Neural progenitor cell (in vitro differentiated cells): ENCODE results near the gene STUB1. TPM values are rescaled to one million over a fixed set of nuclear protein-coding genes. Genes with fewer than 3 reads are reported as not detected.

Experiments used
- DNase-seq: peaks from one replicate; pipeline ENCODE4 v3.0.0-alpha.2; 2016; ENCODE audit warnings: low spot score
- H2AFZ ChIP-seq: fragments of 200-600 bp; sonication (generic); replicated peaks from 2 replicates; pipeline ENCODE4 v1.6.1; 2016; ENCODE audit warnings: antibody characterized with exemption
- H3F3A ChIP-seq: fragments of 200-600 bp; sonication (generic); 2 replicates; pipeline ENCODE4 v1.6.1; 2016; ENCODE audit warnings: antibody characterized with exemption, low read depth
- H3K27ac ChIP-seq: fragments of 200-600 bp; sonication (generic); 2 replicates; pipeline ENCODE4 v1.5.1; 2016; ENCODE audit warnings: mild to moderate bottlenecking
- H3K27me3 ChIP-seq: fragments of 200-600 bp; sonication (generic); 2 replicates; pipeline ENCODE4 v1.6.1; 2016; ENCODE audit warnings: mild to moderate bottlenecking, moderate library complexity
- H3K36me3 ChIP-seq: fragments of 200-600 bp; sonication (generic); 2 replicates; pipeline ENCODE4 v1.5.1; 2016
- H3K4me1 ChIP-seq: fragments of 200-600 bp; sonication (generic); 2 replicates; pipeline ENCODE4 v1.6.1; 2016; ENCODE audit warnings: mixed run types
- H3K4me2 ChIP-seq: fragments of 200-600 bp; sonication (generic); 2 replicates; pipeline ENCODE4 v1.6.1; 2016
- H3K4me3 ChIP-seq: fragments of 200-600 bp; sonication (generic); 2 replicates; pipeline ENCODE4 v1.5.1; 2016
- H3K79me2 ChIP-seq: fragments of 200-600 bp; sonication (generic); 2 replicates; pipeline ENCODE4 v1.6.1; 2016; ENCODE audit warnings: low read depth
- H3K9ac ChIP-seq: fragments of 200-600 bp; sonication (generic); 2 replicates; pipeline ENCODE4 v1.6.1; 2016
- H3K9me3 ChIP-seq: fragments of 200-600 bp; sonication (generic); 2 replicates; pipeline ENCODE4 v1.5.1; 2016; ENCODE audit warnings: low read depth
- H4K20me1 ChIP-seq: fragments of 200-600 bp; sonication (generic); 2 replicates; pipeline ENCODE4 v1.6.1; 2016; ENCODE audit warnings: low read depth
- H3K27ac Mint-ChIP-seq: 3 replicates; pipeline ENCODE4 v1.8.0; 2021; ENCODE audit warnings: mixed read lengths
- H3K27me3 Mint-ChIP-seq: 2 replicates; pipeline ENCODE4 v1.8.0; 2022; ENCODE audit warnings: low read depth, mild to moderate bottlenecking, inconsistent platforms, moderate library complexity, mixed read lengths; ENCODE audit not compliant: insufficient read depth
- H3K36me3 Mint-ChIP-seq: 3 replicates; pipeline ENCODE4 v1.8.0; 2021; ENCODE audit warnings: mixed read lengths
- H3K4me1 Mint-ChIP-seq: 3 replicates; pipeline ENCODE4 v1.8.0; 2021; ENCODE audit warnings: mixed read lengths
- H3K4me3 Mint-ChIP-seq: 3 replicates; pipeline ENCODE4 v1.8.0; 2021; ENCODE audit warnings: mild to moderate bottlenecking, moderate library complexity, mixed read lengths
- H3K9me3 Mint-ChIP-seq: 3 replicates; pipeline ENCODE4 v1.8.0; 2020; ENCODE audit warnings: mixed read lengths
- CTCF ChIP-seq: fragments of 200-600 bp; sonication (generic); IDR thresholded peaks from 2 replicates; pipeline ENCODE4 v1.5.1; 2017; ENCODE audit warnings: antibody characterized with exemption, mild to moderate bottlenecking
- EZH2 ChIP-seq: fragments of 200-600 bp; sonication (generic); IDR thresholded peaks from 2 replicates; pipeline ENCODE4 v1.6.1; 2017; ENCODE audit warnings: antibody characterized with exemption, mild to moderate bottlenecking, moderate library complexity
- EZH2phosphoT487 ChIP-seq: fragments of 200-600 bp; sonication (generic); IDR thresholded peaks from 2 replicates; pipeline ENCODE4 v1.6.1; 2017; ENCODE audit warnings: antibody characterized with exemption
- total RNA-seq: library from RNA; depleted of rRNA; stranded (reverse); fragments of >200 nt; gene quantifications from 2 replicates; pipeline ENCODE4 v1.2.3, GENCODE V29; 2015; ENCODE audit warnings: low replicate concordance

Gene STUB1
- total RNA-seq, 1 donor from 2014 or later, result 27.0 TPM

DNA sequence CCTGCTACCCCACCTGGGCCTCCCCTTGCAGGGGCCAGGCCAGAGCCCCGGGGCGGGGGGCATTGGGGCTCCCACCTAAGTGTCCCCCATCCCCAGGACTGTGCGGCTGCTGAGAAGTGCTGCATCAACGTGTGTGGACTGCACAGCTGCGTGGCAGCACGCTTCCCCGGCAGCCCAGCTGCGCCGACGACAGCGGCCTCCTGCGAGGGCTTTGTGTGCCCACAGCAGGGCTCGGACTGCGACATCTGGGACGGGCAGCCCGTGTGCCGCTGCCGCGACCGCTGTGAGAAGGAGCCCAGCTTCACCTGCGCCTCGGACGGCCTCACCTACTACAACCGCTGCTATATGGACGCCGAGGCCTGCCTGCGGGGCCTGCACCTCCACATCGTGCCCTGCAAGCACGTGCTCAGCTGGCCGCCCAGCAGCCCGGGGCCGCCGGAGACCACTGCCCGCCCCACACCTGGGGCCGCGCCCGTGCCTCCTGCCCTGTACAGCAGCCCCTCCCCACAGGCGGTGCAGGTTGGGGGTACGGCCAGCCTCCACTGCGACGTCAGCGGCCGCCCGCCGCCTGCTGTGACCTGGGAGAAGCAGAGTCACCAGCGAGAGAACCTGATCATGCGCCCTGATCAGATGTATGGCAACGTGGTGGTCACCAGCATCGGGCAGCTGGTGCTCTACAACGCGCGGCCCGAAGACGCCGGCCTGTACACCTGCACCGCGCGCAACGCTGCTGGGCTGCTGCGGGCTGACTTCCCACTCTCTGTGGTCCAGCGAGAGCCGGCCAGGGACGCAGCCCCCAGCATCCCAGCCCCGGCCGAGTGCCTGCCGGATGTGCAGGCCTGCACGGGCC is 47.5 kb upstream of the STUB1 start:
- no peak for DNase-seq
- peaks cover 12% of the 10 kb centered on the region for H3K79me2 ChIP-seq
- H3K4me1 ChIP-seq, result peaks cover 30% of the 10 kb centered on the region
- Mint-ChIP-seq H3K27ac (no peak overlapping the region), H3K36me3 (peaks cover 3% of the 10 kb centered on the region), H3K9me3 (peaks cover 3% of the 10 kb centered on the region), H3K4me1 (peaks cover 26% of the 10 kb centered on the region), H3K27me3 (peaks cover 12% of the 10 kb centered on the region), H3K4me3 (peak overlapping the region; percentile 27)
- H2AFZ ChIP-seq, result no peak overlapping the region
- peaks cover 43% of the 10 kb centered on the region for H4K20me1 ChIP-seq
- peak overlapping the region; percentile 93 for H3K4me2 ChIP-seq
- peaks cover 33% of the 10 kb centered on the region for H3F3A ChIP-seq
- no peak for TF ChIP-seq CTCF
- no peak for TF ChIP-seq EZH2phosphoT487
- no peak for TF ChIP-seq EZH2
- no peak overlapping the region for H3K4me3 ChIP-seq
- H3K27me3 ChIP-seq, result no peaks in the 10 kb centered on the region
- H3K9ac ChIP-seq, result no peak overlapping the region
- H3K36me3 ChIP-seq, result no peaks in the 10 kb centered on the region
- H3K27ac ChIP-seq, result no peak overlapping the region
- no peaks in the 10 kb centered on the region for H3K9me3 ChIP-seq

GRCh38 chr16:633336-634050 is 46.7 kb upstream of the STUB1 start:
- H3K27ac ChIP-seq, result no peak overlapping the region
- H3K4me3 ChIP-seq, result no peak overlapping the region
- peaks cover 13% of the 10 kb centered on the region for H3K27me3 Mint-ChIP-seq
- no peaks in the 10 kb centered on the region for H3K9me3 ChIP-seq
- TF ChIP-seq EZH2phosphoT487 (no peak), EZH2 (no peak), CTCF (no peak)
- peaks cover 12% of the 10 kb centered on the region for H3K79me2 ChIP-seq
- H3K27ac Mint-ChIP-seq, result no peak overlapping the region
- H3K36me3 Mint-ChIP-seq, result peaks cover 3% of the 10 kb centered on the region
- H3K4me3 Mint-ChIP-seq, result no peak overlapping the region
- H3K9ac ChIP-seq, result no peak overlapping the region
- no peak for DNase-seq
- peaks cover 36% of the 10 kb centered on the region for H3F3A ChIP-seq
- H2AFZ ChIP-seq, result no peak overlapping the region
- peaks cover 43% of the 10 kb centered on the region for H4K20me1 ChIP-seq
- H3K4me1 Mint-ChIP-seq, result peaks cover 29% of the 10 kb centered on the region
- peaks cover 3% of the 10 kb centered on the region for H3K9me3 Mint-ChIP-seq
- no peaks in the 10 kb centered on the region for H3K36me3 ChIP-seq
- no peaks in the 10 kb centered on the region for H3K27me3 ChIP-seq
- H3K4me2 ChIP-seq, result no peak overlapping the region
- H3K4me1 ChIP-seq, result peaks cover 36% of the 10 kb centered on the region

DNA sequence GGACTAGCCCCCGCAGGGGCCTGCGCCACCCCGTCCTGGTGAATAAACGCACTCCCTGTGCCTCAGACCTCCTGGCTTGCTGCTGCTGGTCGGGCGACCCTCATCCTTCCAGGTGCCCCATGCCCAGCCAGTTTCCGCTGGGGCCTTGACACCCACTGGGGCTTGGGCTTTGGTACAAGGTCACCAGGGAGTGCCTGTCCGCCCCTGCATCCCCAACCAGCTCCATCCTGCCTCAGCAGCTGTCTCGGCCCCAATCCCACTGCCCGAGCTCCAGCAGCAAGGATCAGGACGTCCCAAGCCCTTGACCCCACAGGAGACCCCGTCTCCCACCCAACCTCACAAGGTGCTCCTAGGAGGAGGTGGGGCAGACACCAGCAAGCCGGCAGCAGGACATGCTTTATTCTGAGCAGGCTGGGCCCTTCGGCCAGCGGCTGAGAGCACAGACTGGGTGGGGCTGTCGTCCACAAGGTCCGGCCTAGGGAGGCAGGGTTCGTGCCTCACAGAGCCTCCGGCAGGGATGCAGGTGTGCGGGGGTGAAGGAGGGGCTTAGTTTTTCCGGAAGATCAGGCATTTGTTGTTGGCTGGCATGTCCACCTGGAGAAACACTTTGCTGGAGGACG is 46.0 kb upstream of the STUB1 start:
- peaks cover 11% of the 10 kb centered on the region for H3K27me3 Mint-ChIP-seq
- H3K4me3 Mint-ChIP-seq, result peak overlapping the region; percentile 74
- no peak overlapping the region for H3K27ac ChIP-seq
- DNase-seq, result no peak
- peaks cover 31% of the 10 kb centered on the region for H3F3A ChIP-seq
- no peaks in the 10 kb centered on the region for H3K27me3 ChIP-seq
- no peak overlapping the region for H3K4me2 ChIP-seq
- H3K36me3 ChIP-seq, result no peaks in the 10 kb centered on the region
- peaks cover 34% of the 10 kb centered on the region for H3K4me1 ChIP-seq
- peaks cover 37% of the 10 kb centered on the region for H4K20me1 ChIP-seq
- H3K9me3 Mint-ChIP-seq, result peaks cover 3% of the 10 kb centered on the region
- no peak overlapping the region for H3K27ac Mint-ChIP-seq
- no peak overlapping the region for H3K9ac ChIP-seq
- TF ChIP-seq CTCF (no peak), EZH2phosphoT487 (no peak), EZH2 (no peak)
- H3K79me2 ChIP-seq, result peaks cover 12% of the 10 kb centered on the region
- H3K9me3 ChIP-seq, result no peaks in the 10 kb centered on the region
- peaks cover 26% of the 10 kb centered on the region for H3K4me1 Mint-ChIP-seq
- H3K4me3 ChIP-seq, result no peak overlapping the region
- H3K36me3 Mint-ChIP-seq, result peaks cover 3% of the 10 kb centered on the region
- H2AFZ ChIP-seq, result no peak overlapping the region
